ENCODE results near the gene PSMF1.

Gene PSMF1

GRCh38 chr20:1165521-1165920 is 47.1 kb downstream of the PSMF1 start:
- no peak for DNase-seq

- DNase-seq: no peak
These were observed 47.5 kb downstream of the PSMF1 start for GRCh38 chr20:1165941-1166340.

GRCh38 chr20:1166948-1167720 is 48.7 kb downstream of the PSMF1 start:
- DNase-seq: no peak

- DNase-seq: no peak
These were observed 50.8 kb downstream of the PSMF1 start for GRCh38 chr20:1169224-1169623.

- no peak for DNase-seq
These were observed 53.2 kb downstream of the PSMF1 start for GRCh38 chr20:1171461-1172093.

- no peak for DNase-seq
These were observed 55.3 kb downstream of the PSMF1 start for GRCh38 chr20:1173698-1174097.

GRCh38 chr20:1174787-1175186 is 56.4 kb downstream of the PSMF1 start:
- DNase-seq: no peak

- DNase-seq: no peak
These were observed 59.3 kb downstream of the PSMF1 start for GRCh38 chr20:1177680-1178079.

GRCh38 chr20:1178103-1178502 is 59.7 kb downstream of the PSMF1 start:
- DNase-seq: no peak

GRCh38 chr20:1178623-1179022 is 60.2 kb downstream of the PSMF1 start:
- DNase-seq: no peak

GRCh38 chr20:1180949-1181348 is 62.5 kb downstream of the PSMF1 start:
- no peak for DNase-seq

- DNase-seq: no peak
These were observed 63.7 kb downstream of the PSMF1 start for GRCh38 chr20:1182106-1182505.

- DNase-seq: no peak
These were observed 64.8 kb downstream of the PSMF1 start for GRCh38 chr20:1183153-1183552.

- no peak for DNase-seq
These were observed 65.8 kb downstream of the PSMF1 start for GRCh38 chr20:1184260-1184637.

- no peak for DNase-seq
These were observed 66.4 kb downstream of the PSMF1 start, which contains the start of gene TMEM74B for GRCh38 chr20:1184638-1185315. Gene TMEM74B (minus strand): TSS chr20:1184981. CDS start chr20:1183801, 1,180 bp downstream.

- DNase-seq: peak; percentile 32
These were observed 66.9 kb downstream of the PSMF1 start for GRCh38 chr20:1185316-1185741.

GRCh38 chr20:1185790-1186334 is 67.5 kb downstream of the PSMF1 start:
- DNase-seq: peak; percentile 73

- no peak for DNase-seq
These were observed 68.1 kb downstream of the PSMF1 start for GRCh38 chr20:1186367-1186991.

- DNase-seq: no peak
These were observed 69.3 kb downstream of the PSMF1 start for GRCh38 chr20:1187605-1188171.

- no peak for DNase-seq
These were observed 69.9 kb downstream of the PSMF1 start for GRCh38 chr20:1188347-1188746.

GRCh38 chr20:1189827-1190226 is 71.4 kb downstream of the PSMF1 start:
- no peak for DNase-seq

GRCh38 chr20:1190847-1191246 is 72.4 kb downstream of the PSMF1 start:
- no peak for DNase-seq

- DNase-seq: no peak
These were observed 72.9 kb downstream of the PSMF1 start for GRCh38 chr20:1191299-1191698.
